HG02759 (cell line): ENCODE results near the gene NOTCH4.

ENCODE experiments used
- ATAC-seq: cut with Tn5 transposase; IDR thresholded peaks from one replicate; pipeline ENCODE4 v1.9.1; 2021; ENCODE audit warnings: mild to moderate bottlenecking, moderate library complexity; ENCODE audit not compliant: unreplicated experiment

Gene NOTCH4

DNA sequence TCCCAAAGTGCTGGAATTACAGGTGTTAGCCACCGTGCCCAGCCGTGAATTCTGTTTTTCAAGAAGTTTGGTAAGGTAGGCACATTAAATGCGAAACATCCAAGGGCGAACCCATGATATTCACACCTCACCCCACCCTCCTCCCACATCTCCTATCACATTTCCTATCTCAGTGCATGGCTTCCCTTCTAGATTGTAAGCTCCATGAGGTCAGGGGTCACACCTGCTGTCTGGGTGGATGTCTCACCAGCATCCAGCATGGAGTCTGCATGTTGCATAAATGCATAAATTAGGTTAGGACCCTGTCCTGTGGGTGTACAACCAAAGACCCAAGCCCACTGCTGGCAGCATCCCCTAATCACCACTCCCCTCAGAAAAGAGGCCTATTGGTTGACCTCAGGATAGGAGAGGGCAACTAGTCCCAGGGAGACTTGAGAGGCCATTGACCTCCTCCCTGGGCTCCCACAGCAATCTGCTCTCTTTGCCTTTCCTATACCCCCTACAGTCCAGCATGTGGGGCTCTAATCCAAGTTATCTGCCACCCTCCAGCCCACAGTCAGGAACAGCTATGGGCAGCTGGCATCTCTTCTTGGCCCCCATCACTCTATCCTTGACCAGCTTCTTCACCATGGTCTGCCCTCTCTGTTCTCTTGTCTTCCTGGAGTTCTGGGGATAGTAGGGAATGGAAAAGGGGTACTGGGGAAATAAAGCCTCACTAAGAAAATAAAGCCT, 76.3 kb downstream of the NOTCH4 start:
- ATAC-seq = no peak

DNA sequence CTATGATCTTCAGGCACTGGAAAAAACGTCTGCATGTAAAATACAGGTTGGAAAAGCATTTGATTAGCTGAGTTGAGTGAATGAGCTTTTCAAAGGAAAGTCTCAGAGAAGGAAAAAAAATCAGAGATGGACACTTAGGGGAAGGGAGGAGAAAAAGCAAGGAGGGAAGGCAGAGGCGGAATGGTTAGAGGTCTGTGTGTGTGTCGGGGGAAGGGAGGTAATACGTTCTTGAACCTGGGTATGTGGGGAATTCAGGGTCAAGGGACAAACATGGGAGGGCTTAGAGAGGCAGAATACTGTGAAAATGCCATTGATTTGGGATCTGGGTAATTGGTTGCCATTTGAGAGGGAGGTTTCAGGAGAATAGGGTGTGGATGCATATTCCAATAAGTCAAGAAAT, 77.2 kb downstream of the NOTCH4 start:
- ATAC-seq = no peak

DNA sequence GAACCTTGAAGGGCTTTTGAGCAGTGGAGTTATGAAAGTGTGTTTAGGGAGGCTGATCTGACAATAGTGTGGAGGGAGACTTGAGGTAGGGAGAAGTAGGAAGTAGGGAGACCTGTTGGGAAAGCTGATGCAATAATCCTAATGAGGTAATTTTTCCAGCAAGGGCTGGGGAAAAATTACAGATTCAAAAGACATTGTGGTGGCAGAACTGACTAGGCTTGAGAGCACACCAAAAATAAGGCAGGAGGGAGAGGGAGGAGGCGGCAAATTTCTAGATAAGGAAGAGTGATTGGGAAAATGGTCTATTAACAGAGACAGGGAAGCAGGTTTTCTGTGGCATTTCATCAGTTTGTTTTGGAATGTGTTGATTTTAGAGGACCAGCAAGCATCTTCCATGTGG, 77.6 kb downstream of the NOTCH4 start:
- no peak for ATAC-seq
